Measurements from ENCODE around the gene DGKH. TPM values are rescaled to one million over a fixed set of nuclear protein-coding genes. Genes with fewer than 3 reads are reported as not detected.

DGKH gene
- total and polyA plus RNA-seq, 10 of the 15 experiments (the other 5 are each of a cell fraction or from before 2014, with no cell fraction given): 1.3 to 15.2 (median 7.3) TPM

DNA sequence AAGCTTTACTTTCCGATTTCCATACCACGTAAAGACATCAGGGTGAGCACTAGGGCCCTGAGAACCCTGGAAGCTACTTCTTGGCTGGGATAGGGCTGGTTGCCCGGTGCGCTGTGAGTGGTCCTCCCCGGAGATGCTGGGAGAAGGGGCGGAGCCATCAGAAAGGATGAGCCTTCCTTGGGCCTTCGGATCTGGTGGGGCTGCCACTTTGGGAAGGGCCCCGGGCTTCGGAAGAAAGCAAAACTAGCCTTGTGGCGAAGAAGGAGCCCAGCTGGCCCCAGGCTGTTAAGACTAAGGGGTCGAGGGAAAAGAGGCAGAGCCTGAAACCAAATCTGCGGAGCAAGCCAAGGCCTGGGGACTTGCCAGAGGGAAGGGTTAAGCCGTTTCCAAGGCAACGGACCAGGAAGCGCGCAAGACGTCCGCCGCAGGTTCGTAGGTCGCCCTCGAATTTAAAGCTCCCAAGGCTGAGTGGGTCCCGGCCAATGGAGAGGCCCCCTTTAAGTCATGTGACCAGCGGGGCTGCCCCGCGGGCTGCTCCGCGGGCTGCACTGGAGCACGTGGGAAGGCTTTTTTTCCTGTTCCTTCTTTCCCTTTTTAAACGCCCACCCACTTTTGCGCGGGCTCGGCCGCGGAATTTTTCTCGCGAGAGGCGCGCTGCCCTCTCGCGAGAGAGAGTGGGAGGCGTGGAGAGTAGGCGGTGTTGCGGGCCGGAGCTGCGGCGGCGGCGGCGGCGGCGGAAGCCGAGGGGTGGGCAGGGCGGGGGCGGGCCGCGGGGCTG lies 223.1 kb downstream of the DGKH start (continued):
- TF ChIP-seq ATF7 (IDR thresholded peaks at IDR 0.05; ENCODE audit: low read depth) (0 out of 2 replicates have a peak, but pooled peaks have one; percentile 31), NR2C2 (IDR thresholded peaks at IDR 0.05; ENCODE audit: borderline replicate concordance, control insufficient read depth, insufficient read length, low read depth) (no peak), WRNIP1 (IDR thresholded peaks at IDR 0.05; ENCODE audit: borderline replicate concordance, low read depth, low read length) (no peak), TCF7 (IDR thresholded peaks at IDR 0.05; ENCODE audit: borderline replicate concordance) (no peak), MYC (IDR thresholded peaks at IDR 0.05; ENCODE audit: insufficient read depth, insufficient read length, insufficient replicate concordance, low read length, severe bottlenecking) (no peak), FOXK2 (IDR thresholded peaks at IDR 0.05) (no peak), EZH2 (IDR thresholded peaks at IDR 0.05; ENCODE audit: borderline replicate concordance, control insufficient read depth, low read depth, low read length) (no peak), TBL1XR1 (IDR thresholded peaks at IDR 0.05; ENCODE audit: low read depth, low read length) (peak; percentile 32; the same call in 1 of the 2 replicates), TCF12 (IDR thresholded peaks at IDR 0.05; ENCODE audit: low read depth, low read length) (peak; percentile 60), ZNF217 (IDR thresholded peaks at IDR 0.05) (no peak), NR2C1 (IDR thresholded peaks at IDR 0.05) (peak; percentile 89), KDM1A (IDR thresholded peaks at IDR 0.05; ENCODE audit: borderline replicate concordance) (no peak), ZNF274 (IDR thresholded peaks at IDR 0.05; ENCODE audit: insufficient read depth, insufficient read length) (no peak), CBFB (IDR thresholded peaks at IDR 0.05; ENCODE audit: low read depth) (peak; percentile 97), ZBED1 (IDR thresholded peaks at IDR 0.05; ENCODE audit: borderline replicate concordance) (no peak), SPI1 (IDR thresholded peaks at IDR 0.05; ENCODE audit: borderline replicate concordance, insufficient read depth, low read depth, low read length) (peak; percentile 58), EED (IDR thresholded peaks at IDR 0.05; ENCODE audit: low read depth) (peak; percentile 80)
- TF ChIP-seq, protein P1, sequence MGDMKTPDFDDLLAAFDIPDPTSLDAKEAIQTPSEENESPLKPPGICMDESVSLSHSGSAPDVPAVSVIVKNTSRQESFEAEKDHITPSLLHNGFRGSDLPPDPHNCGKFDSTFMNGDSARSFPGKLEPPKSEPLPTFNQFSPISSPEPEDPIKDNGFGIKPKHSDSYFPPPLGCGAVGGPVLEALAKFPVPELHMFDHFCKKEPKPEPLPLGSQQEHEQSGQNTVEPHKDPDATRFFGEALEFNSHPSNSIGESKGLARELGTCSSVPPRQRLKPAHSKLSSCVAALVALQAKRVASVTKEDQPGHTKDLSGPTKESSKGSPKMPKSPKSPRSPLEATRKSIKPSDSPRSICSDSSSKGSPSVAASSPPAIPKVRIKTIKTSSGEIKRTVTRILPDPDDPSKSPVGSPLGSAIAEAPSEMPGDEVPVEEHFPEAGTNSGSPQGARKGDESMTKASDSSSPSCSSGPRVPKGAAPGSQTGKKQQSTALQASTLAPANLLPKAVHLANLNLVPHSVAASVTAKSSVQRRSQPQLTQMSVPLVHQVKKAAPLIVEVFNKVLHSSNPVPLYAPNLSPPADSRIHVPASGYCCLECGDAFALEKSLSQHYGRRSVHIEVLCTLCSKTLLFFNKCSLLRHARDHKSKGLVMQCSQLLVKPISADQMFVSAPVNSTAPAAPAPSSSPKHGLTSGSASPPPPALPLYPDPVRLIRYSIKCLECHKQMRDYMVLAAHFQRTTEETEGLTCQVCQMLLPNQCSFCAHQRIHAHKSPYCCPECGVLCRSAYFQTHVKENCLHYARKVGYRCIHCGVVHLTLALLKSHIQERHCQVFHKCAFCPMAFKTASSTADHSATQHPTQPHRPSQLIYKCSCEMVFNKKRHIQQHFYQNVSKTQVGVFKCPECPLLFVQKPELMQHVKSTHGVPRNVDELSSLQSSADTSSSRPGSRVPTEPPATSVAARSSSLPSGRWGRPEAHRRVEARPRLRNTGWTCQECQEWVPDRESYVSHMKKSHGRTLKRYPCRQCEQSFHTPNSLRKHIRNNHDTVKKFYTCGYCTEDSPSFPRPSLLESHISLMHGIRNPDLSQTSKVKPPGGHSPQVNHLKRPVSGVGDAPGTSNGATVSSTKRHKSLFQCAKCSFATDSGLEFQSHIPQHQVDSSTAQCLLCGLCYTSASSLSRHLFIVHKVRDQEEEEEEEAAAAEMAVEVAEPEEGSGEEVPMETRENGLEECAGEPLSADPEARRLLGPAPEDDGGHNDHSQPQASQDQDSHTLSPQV (IDR thresholded peaks at IDR 0.05): no peak
- TF ChIP-seq, protein P2, sequence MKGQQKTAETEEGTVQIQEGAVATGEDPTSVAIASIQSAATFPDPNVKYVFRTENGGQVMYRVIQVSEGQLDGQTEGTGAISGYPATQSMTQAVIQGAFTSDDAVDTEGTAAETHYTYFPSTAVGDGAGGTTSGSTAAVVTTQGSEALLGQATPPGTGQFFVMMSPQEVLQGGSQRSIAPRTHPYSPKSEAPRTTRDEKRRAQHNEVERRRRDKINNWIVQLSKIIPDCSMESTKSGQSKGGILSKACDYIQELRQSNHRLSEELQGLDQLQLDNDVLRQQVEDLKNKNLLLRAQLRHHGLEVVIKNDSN (IDR thresholded peaks at IDR 0.05; ENCODE audit: borderline replicate concordance, extremely low read length, insufficient read depth, low read depth, low read length): peak; percentile 84
- TF ChIP-seq, protein P3, sequence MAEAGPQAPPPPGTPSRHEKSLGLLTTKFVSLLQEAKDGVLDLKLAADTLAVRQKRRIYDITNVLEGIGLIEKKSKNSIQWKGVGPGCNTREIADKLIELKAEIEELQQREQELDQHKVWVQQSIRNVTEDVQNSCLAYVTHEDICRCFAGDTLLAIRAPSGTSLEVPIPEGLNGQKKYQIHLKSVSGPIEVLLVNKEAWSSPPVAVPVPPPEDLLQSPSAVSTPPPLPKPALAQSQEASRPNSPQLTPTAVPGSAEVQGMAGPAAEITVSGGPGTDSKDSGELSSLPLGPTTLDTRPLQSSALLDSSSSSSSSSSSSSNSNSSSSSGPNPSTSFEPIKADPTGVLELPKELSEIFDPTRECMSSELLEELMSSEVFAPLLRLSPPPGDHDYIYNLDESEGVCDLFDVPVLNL (IDR thresholded peaks at IDR 0.05; ENCODE audit: low read depth, low read length): peak; percentile 78
- TF ChIP-seq, protein P4, sequence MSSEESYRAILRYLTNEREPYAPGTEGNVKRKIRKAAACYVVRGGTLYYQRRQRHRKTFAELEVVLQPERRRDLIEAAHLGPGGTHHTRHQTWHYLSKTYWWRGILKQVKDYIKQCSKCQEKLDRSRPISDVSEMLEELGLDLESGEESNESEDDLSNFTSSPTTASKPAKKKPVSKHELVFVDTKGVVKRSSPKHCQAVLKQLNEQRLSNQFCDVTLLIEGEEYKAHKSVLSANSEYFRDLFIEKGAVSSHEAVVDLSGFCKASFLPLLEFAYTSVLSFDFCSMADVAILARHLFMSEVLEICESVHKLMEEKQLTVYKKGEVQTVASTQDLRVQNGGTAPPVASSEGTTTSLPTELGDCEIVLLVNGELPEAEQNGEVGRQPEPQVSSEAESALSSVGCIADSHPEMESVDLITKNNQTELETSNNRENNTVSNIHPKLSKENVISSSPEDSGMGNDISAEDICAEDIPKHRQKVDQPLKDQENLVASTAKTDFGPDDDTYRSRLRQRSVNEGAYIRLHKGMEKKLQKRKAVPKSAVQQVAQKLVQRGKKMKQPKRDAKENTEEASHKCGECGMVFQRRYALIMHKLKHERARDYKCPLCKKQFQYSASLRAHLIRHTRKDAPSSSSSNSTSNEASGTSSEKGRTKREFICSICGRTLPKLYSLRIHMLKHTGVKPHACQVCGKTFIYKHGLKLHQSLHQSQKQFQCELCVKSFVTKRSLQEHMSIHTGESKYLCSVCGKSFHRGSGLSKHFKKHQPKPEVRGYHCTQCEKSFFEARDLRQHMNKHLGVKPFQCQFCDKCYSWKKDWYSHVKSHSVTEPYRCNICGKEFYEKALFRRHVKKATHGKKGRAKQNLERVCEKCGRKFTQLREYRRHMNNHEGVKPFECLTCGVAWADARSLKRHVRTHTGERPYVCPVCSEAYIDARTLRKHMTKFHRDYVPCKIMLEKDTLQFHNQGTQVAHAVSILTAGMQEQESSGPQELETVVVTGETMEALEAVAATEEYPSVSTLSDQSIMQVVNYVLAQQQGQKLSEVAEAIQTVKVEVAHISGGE (CRISPR knock-in tag; IDR thresholded peaks at IDR 0.05): no peak
